SK-N-SH (cell line): ENCODE data around the gene CSN2.

Experiments used
- CHD2 ChIP-seq: fragments of 150-350 bp; IDR thresholded peaks from 2 replicates; pipeline ENCODE4 v1.6.1; 2018; ENCODE audit warnings: low read length; ENCODE audit not compliant: partially characterized antibody
- CTCF ChIP-seq: fragments of 200-600 bp; sonication (generic); IDR thresholded peaks from 2 replicates; pipeline ENCODE4 v1.6.1; 2017; ENCODE audit warnings: antibody characterized with exemption, mild to moderate bottlenecking, moderate library complexity
- FOSL2 ChIP-seq: IDR thresholded peaks from 2 replicates; pipeline ENCODE4 v1.4.0; 2012; ENCODE audit warnings: low read depth, mild to moderate bottlenecking, moderate library complexity, borderline replicate concordance
- NFIC ChIP-seq: IDR thresholded peaks from 2 replicates; pipeline ENCODE4 v1.4.0; 2012; ENCODE audit warnings: borderline replicate concordance
- POLR2AphosphoS5 ChIP-seq: IDR thresholded peaks from 2 replicates; pipeline ENCODE4 v1.6.1; 2012; ENCODE audit warnings: low read depth, low read length
- RAD21 ChIP-seq: IDR thresholded peaks from 2 replicates; pipeline ENCODE4 v1.6.1; 2012; ENCODE audit warnings: mild to moderate bottlenecking, low read length
- TCF12 ChIP-seq: IDR thresholded peaks from 2 replicates; pipeline ENCODE4 v1.4.0; 2012

GRCh38 chr4:69991016-69991415 lies 25.5 kb upstream of the CSN2 start:
- TF ChIP-seq CTCF (no peak), RAD21 (no peak), NFIC (no peak), TCF12 (no peak), FOSL2 (no peak), POLR2AphosphoS5 (no peak), CHD2 (no peak)
